Fibroblast of villous mesenchyme (primary cell): ENCODE data around the gene PDIA2. TPM values are rescaled to one million over a fixed set of nuclear protein-coding genes. Genes with fewer than 3 reads are reported as not detected.
A peak's percentile ranks its signal among the peaks of the same experiment; 100 is the strongest.

Experiments used
- DNase-seq: peaks from one replicate; pipeline ENCODE4 v3.0.0-alpha.2; 2010; ENCODE audit warnings: low read depth
- H3K4me3 ChIP-seq: 2 replicates; pipeline ENCODE4 v1.5.1; 2011; ENCODE audit warnings: low read depth, mild to moderate bottlenecking, low read length
- total RNA-seq: library from RNA; depleted of rRNA; stranded (reverse); fragments of >200 nt; gene quantifications from 2 replicates; pipeline ENCODE4 v1.2.3, GENCODE V29; 2012
- TF ChIP-seq, protein P1 (sequence below): IDR thresholded peaks from 2 replicates; pipeline ENCODE4 v1.5.1; 2012; ENCODE audit warnings: low read depth, mild to moderate bottlenecking, low read length; ENCODE audit not compliant: insufficient read depth

Gene PDIA2
- total RNA-seq, 1 donor, result 0.43 TPM

GRCh38 chr16:280991-281659 lies 1.8 kb upstream of the PDIA2 start:
- TF ChIP-seq, protein P1, sequence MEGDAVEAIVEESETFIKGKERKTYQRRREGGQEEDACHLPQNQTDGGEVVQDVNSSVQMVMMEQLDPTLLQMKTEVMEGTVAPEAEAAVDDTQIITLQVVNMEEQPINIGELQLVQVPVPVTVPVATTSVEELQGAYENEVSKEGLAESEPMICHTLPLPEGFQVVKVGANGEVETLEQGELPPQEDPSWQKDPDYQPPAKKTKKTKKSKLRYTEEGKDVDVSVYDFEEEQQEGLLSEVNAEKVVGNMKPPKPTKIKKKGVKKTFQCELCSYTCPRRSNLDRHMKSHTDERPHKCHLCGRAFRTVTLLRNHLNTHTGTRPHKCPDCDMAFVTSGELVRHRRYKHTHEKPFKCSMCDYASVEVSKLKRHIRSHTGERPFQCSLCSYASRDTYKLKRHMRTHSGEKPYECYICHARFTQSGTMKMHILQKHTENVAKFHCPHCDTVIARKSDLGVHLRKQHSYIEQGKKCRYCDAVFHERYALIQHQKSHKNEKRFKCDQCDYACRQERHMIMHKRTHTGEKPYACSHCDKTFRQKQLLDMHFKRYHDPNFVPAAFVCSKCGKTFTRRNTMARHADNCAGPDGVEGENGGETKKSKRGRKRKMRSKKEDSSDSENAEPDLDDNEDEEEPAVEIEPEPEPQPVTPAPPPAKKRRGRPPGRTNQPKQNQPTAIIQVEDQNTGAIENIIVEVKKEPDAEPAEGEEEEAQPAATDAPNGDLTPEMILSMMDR, result no peak
- peak overlapping the region; percentile 33 for H3K4me3 ChIP-seq
- DNase-seq, result no peak

DNA sequence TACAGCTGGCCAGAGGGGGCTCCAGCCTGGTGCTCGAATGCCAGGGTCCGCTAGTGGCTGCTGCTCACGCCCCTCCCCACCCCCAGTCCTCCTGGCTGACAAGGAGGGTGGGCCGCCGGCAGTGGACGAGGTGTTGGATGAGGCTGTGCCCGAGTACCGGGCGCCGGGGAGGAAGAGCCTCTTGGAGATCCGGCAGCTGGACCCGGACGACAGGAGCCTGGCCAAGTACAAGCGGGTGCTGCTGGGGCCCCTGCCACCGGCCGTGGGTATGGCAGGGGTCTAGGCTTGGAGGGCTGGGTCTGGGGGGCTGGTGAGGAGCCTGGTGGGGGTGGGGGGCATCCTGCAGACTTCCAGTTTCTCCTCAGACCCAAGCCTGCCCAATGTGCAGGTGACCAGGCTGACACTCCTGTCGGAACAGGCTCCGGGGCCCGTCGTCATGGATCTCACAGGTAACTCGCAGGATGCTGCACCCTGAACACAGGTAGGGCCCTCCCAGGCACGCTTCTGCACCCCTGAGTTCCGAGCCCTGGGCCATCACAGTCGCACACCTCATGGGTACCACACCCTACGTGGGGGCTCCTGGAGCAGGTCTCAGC lies 1.2 kb upstream of the PDIA2 start:
- DNase-seq, result no peak
- H3K4me3 ChIP-seq, result no peak overlapping the region
- TF ChIP-seq, protein P1, result no peak

- TF ChIP-seq, protein P1, result no peak
- H3K4me3 ChIP-seq, result no peak overlapping the region
- DNase-seq, result no peak
These were observed 473 bp upstream of the PDIA2 start for GRCh38 chr16:282491-282890.

DNA sequence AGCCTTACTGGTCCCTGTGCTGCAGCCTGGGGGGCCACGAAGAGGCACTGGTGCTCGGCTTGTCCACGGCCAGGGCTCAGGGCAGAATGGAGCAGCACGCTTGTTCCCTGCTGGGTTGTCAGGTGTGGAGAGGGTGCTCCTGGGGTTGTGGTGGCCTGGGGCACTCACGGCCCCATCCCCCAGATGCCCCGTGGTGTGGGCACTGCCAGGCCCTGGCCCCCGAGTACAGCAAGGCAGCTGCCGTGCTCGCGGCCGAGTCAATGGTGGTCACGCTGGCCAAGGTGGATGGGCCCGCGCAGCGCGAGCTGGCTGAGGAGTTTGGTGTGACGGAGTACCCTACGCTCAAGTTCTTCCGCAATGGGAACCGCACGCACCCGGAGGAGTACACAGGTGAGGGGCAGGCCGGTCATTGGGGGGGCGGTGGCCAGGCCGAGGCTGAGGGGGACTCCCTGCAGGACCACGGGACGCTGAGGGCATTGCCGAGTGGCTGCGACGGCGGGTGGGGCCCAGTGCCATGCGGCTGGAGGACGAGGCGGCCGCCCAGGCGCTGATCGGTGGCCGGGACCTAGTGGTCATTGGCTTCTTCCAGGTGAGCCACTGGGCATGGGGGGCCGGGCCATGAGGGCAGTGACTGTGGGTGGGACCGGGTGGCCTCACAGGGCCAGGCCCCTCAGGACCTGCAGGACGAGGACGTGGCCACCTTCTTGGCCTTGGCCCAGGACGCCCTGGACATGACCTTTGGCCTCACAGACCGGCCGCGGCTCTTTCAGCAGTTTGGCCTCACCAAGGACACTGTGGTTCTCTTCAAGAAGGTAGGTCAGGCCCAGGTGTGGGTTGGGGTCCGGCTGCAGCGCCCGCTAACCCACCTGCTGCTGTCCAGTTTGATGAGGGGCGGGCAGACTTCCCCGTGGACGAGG lies 1.5 kb downstream of the PDIA2 start:
- H3K4me3 ChIP-seq, result no peak overlapping the region
- DNase-seq, result no peak
- TF ChIP-seq, protein P1, result no peak

DNA sequence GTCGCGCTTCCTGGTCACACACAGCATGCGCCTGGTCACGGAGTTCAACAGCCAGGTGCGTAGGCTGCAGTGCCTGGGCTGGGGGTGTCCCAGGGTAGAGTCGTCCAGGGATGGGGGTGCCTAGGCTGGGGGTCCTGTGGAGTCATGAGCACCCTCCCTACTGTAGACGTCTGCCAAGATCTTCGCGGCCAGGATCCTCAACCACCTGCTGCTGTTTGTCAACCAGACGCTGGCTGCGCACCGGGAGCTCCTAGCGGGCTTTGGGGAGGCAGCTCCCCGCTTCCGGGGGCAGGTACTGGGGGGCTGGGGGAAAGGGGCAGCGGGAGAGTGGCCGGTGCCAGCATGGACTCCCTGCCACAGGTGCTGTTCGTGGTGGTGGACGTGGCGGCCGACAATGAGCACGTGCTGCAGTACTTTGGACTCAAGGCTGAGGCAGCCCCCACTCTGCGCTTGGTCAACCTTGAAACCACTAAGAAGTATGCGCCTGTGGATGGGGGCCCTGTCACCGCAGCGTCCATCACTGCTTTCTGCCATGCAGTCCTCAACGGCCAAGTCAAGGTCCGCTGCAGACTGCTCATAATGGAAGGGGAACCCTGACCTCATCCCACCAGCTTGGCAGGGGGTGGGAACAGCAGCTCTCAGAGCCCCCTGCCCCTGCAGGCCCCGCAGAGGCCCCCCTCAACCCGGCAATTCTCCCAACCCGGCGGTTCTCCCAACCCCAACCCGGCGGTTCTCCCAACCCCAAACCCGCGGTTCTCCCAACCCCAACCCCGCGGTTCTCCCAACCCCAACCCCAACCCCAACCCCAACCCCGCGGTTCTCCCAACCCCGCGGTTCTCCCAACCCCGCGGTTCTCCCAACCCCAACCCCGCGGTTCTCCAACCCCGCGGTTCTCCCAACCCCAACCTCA lies 2.4 kb downstream of the PDIA2 start:
- no peak for DNase-seq
- TF ChIP-seq, protein P1, result no peak
- no peak overlapping the region for H3K4me3 ChIP-seq
